ENCODE measurements around the gene ADGRF5. TPM values are rescaled to one million over a fixed set of nuclear protein-coding genes. Genes with fewer than 3 reads are reported as not detected.

ADGRF5 gene
- total RNA-seq, 4 donors from 2014 or later: 4.4 to 13.0 (median 8.4) TPM

GRCh38 chr6:46903175-46903574, 18.6 kb downstream of the ADGRF5 start:
- no peaks in the 10 kb centered on the region for H3K4me1 ChIP-seq
- TF ChIP-seq CTCF (IDR thresholded peaks at IDR 0.05) (no peak), EP300 (IDR thresholded peaks at IDR 0.05) (no peak), POLR2A (IDR thresholded peaks at IDR 0.05) (no peak), POLR2AphosphoS5 (IDR thresholded peaks at IDR 0.05) (no peak)

GRCh38 chr6:46901882-46902314, 19.8 kb downstream of the ADGRF5 start:
- Histone ChIP-seq H3K4me3 (no peak overlapping the region), H3K36me3 (no peaks in the 10 kb centered on the region), H3K4me1 (no peaks in the 10 kb centered on the region), H3K27me3 (no peaks in the 10 kb centered on the region), H3K9me3 (no peaks in the 10 kb centered on the region), H3K27ac (no peak overlapping the region)
- 37% methylated on average over 5 of the region's 5 CpGs for WGBS
- no peak for TF ChIP-seq POLR2A (IDR thresholded peaks at IDR 0.05)
- TF ChIP-seq EP300 (IDR thresholded peaks at IDR 0.05): no peak
- no peak for DNase-seq (ENCODE audit: low spot score in 2 of 2)

More at GRCh38 chr6:46903175-46903574, 18.6 kb downstream of the ADGRF5 start:
- no peaks in the 10 kb centered on the region for H3K36me3 ChIP-seq
- H3K27ac ChIP-seq: no peak overlapping the region
- no peak for DNase-seq (ENCODE audit: low spot score in 2 of 2)
- no peaks in the 10 kb centered on the region for H3K9me3 ChIP-seq
- no peaks in the 10 kb centered on the region for H3K27me3 ChIP-seq
- 66% methylated on average over 4 of the region's 4 CpGs for WGBS
- H3K4me3 ChIP-seq: no peak overlapping the region

GRCh38 chr6:46900266-46900665, 21.5 kb downstream of the ADGRF5 start:
- H3K36me3 ChIP-seq: no peaks in the 10 kb centered on the region
- H3K27ac ChIP-seq: no peak overlapping the region
- no peaks in the 10 kb centered on the region for H3K4me1 ChIP-seq
- no peak for DNase-seq (ENCODE audit: low spot score in 2 of 2)
- WGBS: 64% methylated on average over 3 of the region's 3 CpGs
- H3K4me3 ChIP-seq: no peak overlapping the region
- no peaks in the 10 kb centered on the region for H3K27me3 ChIP-seq
- no peaks in the 10 kb centered on the region for H3K9me3 ChIP-seq
- TF ChIP-seq EP300 (IDR thresholded peaks at IDR 0.05) (no peak), POLR2AphosphoS5 (IDR thresholded peaks at IDR 0.05) (no peak), CTCF (IDR thresholded peaks at IDR 0.05) (no peak), POLR2A (IDR thresholded peaks at IDR 0.05) (no peak)

GRCh38 chr6:46899659-46900058, 22.1 kb downstream of the ADGRF5 start:
- no peak overlapping the region for H3K4me3 ChIP-seq
- H3K4me1 ChIP-seq: no peaks in the 10 kb centered on the region
- no peak for TF ChIP-seq POLR2A (IDR thresholded peaks at IDR 0.05)
- TF ChIP-seq EP300 (IDR thresholded peaks at IDR 0.05): no peak
- TF ChIP-seq CTCF (IDR thresholded peaks at IDR 0.05): no peak
- TF ChIP-seq POLR2AphosphoS5 (IDR thresholded peaks at IDR 0.05): no peak
- no peaks in the 10 kb centered on the region for H3K9me3 ChIP-seq
- no peaks in the 10 kb centered on the region for H3K27me3 ChIP-seq
- 88% methylated on average over 4 of the region's 4 CpGs for WGBS
- no peak for DNase-seq (ENCODE audit: low spot score in 2 of 2)
- H3K27ac ChIP-seq: no peak overlapping the region
- no peaks in the 10 kb centered on the region for H3K36me3 ChIP-seq

GRCh38 chr6:46898006-46898405, 23.7 kb downstream of the ADGRF5 start:
- no peak for DNase-seq (ENCODE audit: low spot score in 2 of 2)
- TF ChIP-seq POLR2A (IDR thresholded peaks at IDR 0.05) (no peak), CTCF (IDR thresholded peaks at IDR 0.05) (no peak), EP300 (IDR thresholded peaks at IDR 0.05) (no peak), POLR2AphosphoS5 (IDR thresholded peaks at IDR 0.05) (no peak)
- Histone ChIP-seq H3K27ac (no peak overlapping the region), H3K9me3 (no peaks in the 10 kb centered on the region), H3K4me3 (no peak overlapping the region), H3K36me3 (no peaks in the 10 kb centered on the region), H3K27me3 (no peaks in the 10 kb centered on the region), H3K4me1 (no peaks in the 10 kb centered on the region)
- 17% methylated on average over 2 of the region's 2 CpGs for WGBS

- Histone ChIP-seq H3K36me3 (no peaks in the 10 kb centered on the region), H3K9me3 (no peaks in the 10 kb centered on the region), H3K27ac (no peak overlapping the region), H3K4me3 (no peak overlapping the region), H3K27me3 (no peaks in the 10 kb centered on the region), H3K4me1 (no peaks in the 10 kb centered on the region)
- TF ChIP-seq POLR2A (IDR thresholded peaks at IDR 0.05) (no peak), POLR2AphosphoS5 (IDR thresholded peaks at IDR 0.05) (no peak), CTCF (IDR thresholded peaks at IDR 0.05) (no peak), EP300 (IDR thresholded peaks at IDR 0.05) (no peak)
- DNase-seq (ENCODE audit: low spot score in 2 of 2): no peak
Observed at GRCh38 chr6:46896871-46897270, 24.9 kb downstream of the ADGRF5 start.
